Gastrocnemius medialis (tissue), 4 donors: ENCODE data around the gene SFXN5.

ENCODE experiments used
- CTCF ChIP-seq, 5 experiments: fragments of 450-650 bp in 3 of 5; fragments of 200-600 bp in 2 of 5; sonication (generic) in 2 of 5; IDR thresholded peaks in 4 of 5; conservative IDR thresholded peaks in 1 of 5; 1 replicate in 4 of 5; 2 replicates in 1 of 5; pipeline ENCODE4 v1.5.1; 2016 to 2019; ENCODE audit warnings: antibody characterized with exemption in 5 of 5, mild to moderate bottlenecking in 3 of 5, moderate library complexity in 3 of 5
- POLR2A ChIP-seq, 2 donors: fragments of 450-650 bp; IDR thresholded peaks; one replicate each; pipeline ENCODE4 v1.6.1; 2017; ENCODE audit warnings: antibody characterized with exemption in 2 of 2, mild to moderate bottlenecking in 2 of 2, moderate library complexity in 2 of 2

DNA sequence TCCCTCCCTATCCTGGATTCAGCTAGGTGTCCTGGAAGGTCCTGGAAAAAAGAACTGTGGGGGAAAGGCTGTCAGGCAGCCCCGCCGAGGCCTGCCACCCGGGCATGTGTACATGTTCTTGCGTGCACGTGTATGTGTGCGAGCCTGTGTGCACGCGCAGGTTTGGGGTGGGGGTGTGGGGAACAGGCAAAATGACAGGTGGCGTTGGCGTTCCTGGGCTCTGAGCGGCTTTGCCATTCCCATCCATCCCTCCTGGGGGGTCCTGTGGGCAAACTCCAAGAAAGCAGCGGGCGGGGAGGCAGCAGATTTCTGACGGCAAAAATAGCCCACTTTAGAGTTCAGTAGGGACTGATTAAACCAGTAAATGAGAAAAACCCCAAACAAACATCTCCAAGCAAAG is 118.6 kb downstream of the SFXN5 start:
- TF ChIP-seq CTCF (IDR thresholded peaks at IDR 0.05 in 4 of 5, conservative IDR thresholded peaks at IDR 0.05 in 1 of 5) (no peak), POLR2A (IDR thresholded peaks at IDR 0.05) (no peak)
